Thoracic aorta (tissue), 2 donors: ENCODE results near the gene VRK2. TPM values are rescaled to one million over a fixed set of nuclear protein-coding genes. Genes with fewer than 3 reads are reported as not detected.

Experiments
- ATAC-seq: fragments of 150-250 bp; one replicate; pipeline ENCODE4 v1.8.0; 2017; ENCODE audit warnings: low read depth; ENCODE audit not compliant: insufficient number of reproducible peaks, low FRiP score
- DNase-seq: peaks from one replicate; pipeline ENCODE4 v3.0.0-alpha.2; 2020; ENCODE audit warnings: low spot score
- H3K27ac ChIP-seq, 2 donors: fragments of 200-600 bp; sonication (generic); 1 replicate in 1 of 2; 2 replicates in 1 of 2; pipeline ENCODE4 v1.5.1; 2016; ENCODE audit warnings: mild to moderate bottlenecking in 2 of 2, moderate library complexity in 2 of 2
- H3K27me3 ChIP-seq: fragments of 200-600 bp; sonication (generic); replicated peaks from 2 replicates; pipeline ENCODE4 v1.6.0; 2016; ENCODE audit warnings: mild to moderate bottlenecking; ENCODE audit not compliant: insufficient read depth
- H3K36me3 ChIP-seq: fragments of 200-600 bp; sonication (generic); one replicate; pipeline ENCODE4 v1.5.1; 2016
- H3K4me1 ChIP-seq, 2 donors: fragments of 200-600 bp; sonication (generic); 1 replicate in 1 of 2; 2 replicates in 1 of 2; pipeline versions ENCODE4 v1.5.1 to v1.6.0; 2016; ENCODE audit warnings: low read depth in 2 of 2, mild to moderate bottlenecking in 1 of 2; ENCODE audit not compliant: control insufficient read depth in 1 of 2
- H3K4me3 ChIP-seq: fragments of 200-600 bp; sonication (generic); 2 replicates; pipeline ENCODE4 v1.5.1; 2016; ENCODE audit warnings: mild to moderate bottlenecking
- H3K9me3 ChIP-seq: fragments of 200-600 bp; sonication (generic); 2 replicates; pipeline ENCODE4 v1.5.1; 2016
- CTCF ChIP-seq: fragments of 200-600 bp; sonication (generic); IDR thresholded peaks from one replicate; pipeline ENCODE4 v1.5.1; 2019; ENCODE audit warnings: antibody characterized with exemption
- total RNA-seq, 2 donors: library from RNA; depleted of rRNA; stranded (reverse); fragments of >200 nt; gene quantifications; one replicate each; pipeline versions ENCODE4 v1.1.0 to v1.2.3, GENCODE V29; 2016

VRK2 gene
- total RNA-seq, 2 donors from 2014 or later = 13.3 to 23.3 TPM

- no peaks in the 10 kb centered on the region for H3K27me3 ChIP-seq
- H3K36me3 ChIP-seq = peaks cover 2% of the 10 kb centered on the region
- no peak for ATAC-seq
- no peak for DNase-seq
- H3K27ac ChIP-seq = no peak overlapping the region
- no peaks in the 10 kb centered on the region for H3K4me1 ChIP-seq
- no peaks in the 10 kb centered on the region for H3K9me3 ChIP-seq
- no peak overlapping the region for H3K4me3 ChIP-seq
- no peak for TF ChIP-seq CTCF
Observed at GRCh38 chr2:58195662-58196061, 149.1 kb downstream of the VRK2 start.

GRCh38 chr2:58197894-58198293 lies 151.3 kb downstream of the VRK2 start:
- no peaks in the 10 kb centered on the region for H3K27me3 ChIP-seq
- ATAC-seq (no peak), DNase-seq (no peak)
- H3K9me3 ChIP-seq = no peaks in the 10 kb centered on the region
- H3K36me3 ChIP-seq = peaks cover 2% of the 10 kb centered on the region
- no peak overlapping the region for H3K27ac ChIP-seq
- no peak overlapping the region for H3K4me3 ChIP-seq
- no peak for TF ChIP-seq CTCF
- no peaks in the 10 kb centered on the region for H3K4me1 ChIP-seq

GRCh38 chr2:58202404-58202803 lies 155.8 kb downstream of the VRK2 start:
- Histone ChIP-seq H3K4me3 (no peak overlapping the region), H3K9me3 (no peaks in the 10 kb centered on the region), H3K36me3 (peaks cover 2% of the 10 kb centered on the region), H3K27ac (no peak overlapping the region), H3K4me1 (no peaks in the 10 kb centered on the region), H3K27me3 (no peaks in the 10 kb centered on the region)
- ATAC-seq (no peak), DNase-seq (no peak)
- TF ChIP-seq CTCF = no peak

GRCh38 chr2:58203018-58203417 lies 156.4 kb downstream of the VRK2 start:
- Histone ChIP-seq H3K4me3 (no peak overlapping the region), H3K9me3 (no peaks in the 10 kb centered on the region), H3K27me3 (no peaks in the 10 kb centered on the region), H3K27ac (no peak overlapping the region), H3K4me1 (no peaks in the 10 kb centered on the region), H3K36me3 (no peaks in the 10 kb centered on the region)
- no peak for DNase-seq
- TF ChIP-seq CTCF = no peak
- ATAC-seq = no peak

- Histone ChIP-seq H3K9me3 (no peaks in the 10 kb centered on the region), H3K27me3 (no peaks in the 10 kb centered on the region), H3K27ac (no peak overlapping the region), H3K4me3 (no peak overlapping the region), H3K36me3 (no peaks in the 10 kb centered on the region), H3K4me1 (no peaks in the 10 kb centered on the region)
- DNase-seq (no peak), ATAC-seq (no peak)
- no peak for TF ChIP-seq CTCF
Observed at GRCh38 chr2:58204195-58204959, 157.8 kb downstream of the VRK2 start.
